Gastrocnemius medialis (tissue), 4 donors: ENCODE measurements around the gene LRRC26.

Experiments used
- CTCF ChIP-seq, 5 experiments: fragments of 450-650 bp in 3 of 5; fragments of 200-600 bp in 2 of 5; sonication (generic) in 2 of 5; IDR thresholded peaks in 4 of 5; conservative IDR thresholded peaks in 1 of 5; 1 replicate in 4 of 5; 2 replicates in 1 of 5; pipeline ENCODE4 v1.5.1; 2016 to 2019; ENCODE audit warnings: antibody characterized with exemption in 5 of 5, mild to moderate bottlenecking in 3 of 5, moderate library complexity in 3 of 5
- POLR2A ChIP-seq, 2 donors: fragments of 450-650 bp; IDR thresholded peaks; one replicate each; pipeline ENCODE4 v1.6.1; 2017; ENCODE audit warnings: antibody characterized with exemption in 2 of 2, mild to moderate bottlenecking in 2 of 2, moderate library complexity in 2 of 2

DNA sequence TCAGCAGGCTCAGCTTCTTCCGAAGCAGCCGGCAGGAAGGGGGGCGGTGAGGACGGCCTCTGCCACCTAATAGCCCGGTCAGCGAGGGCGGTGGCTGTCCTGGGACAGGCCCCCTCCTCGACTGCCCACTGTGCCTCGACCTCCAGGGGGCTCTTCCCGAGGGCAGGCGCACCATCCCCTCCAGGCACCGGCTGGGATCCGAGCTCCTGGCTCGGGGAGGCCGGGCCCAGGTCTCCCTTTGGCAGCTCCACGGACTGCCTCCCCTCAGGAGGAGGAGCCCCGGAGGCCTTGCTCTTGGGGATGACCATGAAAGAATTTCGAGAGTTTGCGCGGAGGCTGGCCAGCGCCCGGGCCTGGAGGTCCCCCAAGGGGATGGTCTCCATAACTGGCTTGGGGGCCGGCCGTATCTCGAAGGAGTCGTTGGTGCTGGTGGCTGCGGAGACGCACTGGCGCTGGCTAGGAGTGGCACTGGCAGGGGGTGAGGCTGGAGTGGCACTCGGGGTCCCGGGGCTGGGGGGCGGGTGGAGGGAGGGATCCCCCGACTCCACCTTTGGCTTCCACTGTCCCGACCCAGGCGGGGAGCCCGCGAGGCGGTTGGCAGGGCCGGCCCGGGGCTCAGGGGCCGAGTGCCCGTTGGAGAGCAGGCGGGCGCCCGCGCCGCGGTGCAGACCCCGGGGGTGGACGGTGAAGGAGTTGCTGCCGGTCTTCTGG is 29.7 kb upstream of the LRRC26 start:
- no peak for TF ChIP-seq CTCF (IDR thresholded peaks at IDR 0.05 in 4 of 5, conservative IDR thresholded peaks at IDR 0.05 in 1 of 5)
- TF ChIP-seq POLR2A (IDR thresholded peaks at IDR 0.05): no peak
